ENCODE data around the gene GMEB2.

GMEB2 gene

DNA sequence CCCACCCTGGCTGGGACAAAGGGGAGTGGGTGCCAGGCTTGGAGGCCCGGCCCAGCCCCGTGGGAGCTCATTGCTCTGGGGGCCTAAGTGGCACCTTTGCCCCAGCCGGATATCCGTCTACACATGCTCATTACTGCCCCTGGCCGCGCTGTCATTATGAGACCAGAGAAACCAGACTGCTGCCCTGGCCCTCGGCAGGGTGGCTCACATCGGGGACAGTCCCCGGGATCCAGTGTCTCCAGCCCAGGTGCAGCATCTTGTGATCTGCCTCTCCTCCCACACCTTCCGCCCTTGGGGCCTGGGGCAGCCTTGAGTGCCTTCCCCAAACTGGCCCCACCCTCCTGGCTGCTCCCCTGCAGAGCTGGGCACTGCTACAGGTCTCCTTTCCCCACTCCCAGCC, 84.2 kb downstream of the GMEB2 start:
- no peak for FAIRE-seq

DNA sequence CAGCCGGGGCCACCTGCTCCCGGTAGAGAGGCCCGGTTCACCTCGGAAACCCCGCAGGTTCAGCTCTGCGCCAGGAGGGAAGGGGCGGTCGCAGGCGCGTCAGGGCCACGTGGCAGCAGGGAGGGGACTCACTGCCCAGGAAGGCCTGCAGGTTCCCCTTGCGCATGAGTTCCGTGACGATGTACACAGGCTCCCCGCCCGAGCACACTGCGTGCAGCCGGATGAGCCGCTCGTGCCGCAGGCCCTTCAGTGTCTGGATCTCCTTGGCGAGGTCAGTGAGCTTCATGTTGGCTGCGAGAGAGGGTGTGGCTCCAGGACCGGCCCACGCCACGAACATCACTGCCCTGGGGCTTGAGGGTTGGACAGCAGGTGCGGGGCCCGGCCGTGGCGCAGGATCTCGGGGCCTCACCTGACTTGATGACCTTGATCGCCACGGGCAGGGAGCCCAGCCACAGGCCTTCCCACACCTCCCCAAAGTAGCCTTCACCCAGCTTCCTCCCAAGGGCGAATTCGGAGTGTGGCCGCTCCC, 84.8 kb downstream of the GMEB2 start:
- no peak for FAIRE-seq

DNA sequence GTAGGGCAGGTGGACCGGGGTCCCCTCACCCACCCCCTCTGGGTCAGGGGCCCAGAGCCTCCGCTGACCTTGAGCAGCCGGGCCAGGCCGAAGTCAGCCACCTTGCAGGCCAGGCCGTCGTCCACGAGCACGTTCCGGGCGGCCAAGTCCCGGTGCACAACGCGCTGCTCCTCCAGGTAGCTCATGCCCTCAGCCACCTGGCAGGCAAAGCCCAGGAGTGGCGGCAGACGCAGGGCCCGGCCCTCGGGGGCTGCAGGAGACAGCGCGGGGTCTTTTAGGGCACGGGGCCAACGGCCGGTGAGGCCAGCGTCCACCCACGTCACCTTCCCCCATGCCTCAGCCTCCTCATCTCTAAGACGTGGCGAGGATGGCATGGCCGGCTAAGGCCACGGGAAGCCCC, 85.5 kb downstream of the GMEB2 start:
- FAIRE-seq, result no peak

DNA sequence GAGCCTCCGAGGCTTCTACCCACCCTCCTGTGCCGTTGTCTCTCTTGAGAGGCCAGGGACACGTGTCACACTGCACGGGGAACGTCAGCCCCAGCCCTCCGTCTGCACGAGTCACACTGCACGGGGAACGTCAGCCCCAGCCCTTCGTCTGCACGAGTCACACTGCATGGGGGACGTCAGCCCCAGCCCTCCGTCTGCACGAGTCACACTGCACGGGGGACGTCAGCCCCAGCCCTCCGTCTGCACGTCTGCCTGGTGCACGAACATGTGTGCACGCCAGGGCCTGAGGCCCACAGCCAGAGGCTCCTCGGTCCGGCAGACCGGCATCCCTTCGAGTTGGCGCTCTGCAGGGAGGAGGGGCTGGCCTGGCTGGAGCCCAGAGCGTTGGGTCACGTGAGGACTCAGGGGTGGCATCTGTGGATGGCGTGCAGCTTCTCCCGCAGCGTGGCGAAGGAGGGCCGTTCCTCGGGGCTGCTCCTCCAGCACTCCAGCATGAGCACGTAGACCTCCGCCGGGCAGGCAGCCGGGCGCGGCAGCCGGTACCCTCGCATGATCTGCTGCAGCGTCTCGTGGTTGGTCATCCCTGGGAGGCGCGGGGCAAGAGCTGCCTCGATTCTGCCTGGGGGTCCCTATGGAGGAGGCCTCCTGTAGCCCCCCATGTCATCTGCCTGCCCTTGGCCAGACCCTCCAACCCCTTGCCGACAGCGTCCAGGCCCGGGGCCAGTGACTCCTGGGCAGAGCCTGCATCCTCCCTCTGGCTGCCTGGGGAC, 86.3 kb downstream of the GMEB2 start:
- FAIRE-seq, result no peak

DNA sequence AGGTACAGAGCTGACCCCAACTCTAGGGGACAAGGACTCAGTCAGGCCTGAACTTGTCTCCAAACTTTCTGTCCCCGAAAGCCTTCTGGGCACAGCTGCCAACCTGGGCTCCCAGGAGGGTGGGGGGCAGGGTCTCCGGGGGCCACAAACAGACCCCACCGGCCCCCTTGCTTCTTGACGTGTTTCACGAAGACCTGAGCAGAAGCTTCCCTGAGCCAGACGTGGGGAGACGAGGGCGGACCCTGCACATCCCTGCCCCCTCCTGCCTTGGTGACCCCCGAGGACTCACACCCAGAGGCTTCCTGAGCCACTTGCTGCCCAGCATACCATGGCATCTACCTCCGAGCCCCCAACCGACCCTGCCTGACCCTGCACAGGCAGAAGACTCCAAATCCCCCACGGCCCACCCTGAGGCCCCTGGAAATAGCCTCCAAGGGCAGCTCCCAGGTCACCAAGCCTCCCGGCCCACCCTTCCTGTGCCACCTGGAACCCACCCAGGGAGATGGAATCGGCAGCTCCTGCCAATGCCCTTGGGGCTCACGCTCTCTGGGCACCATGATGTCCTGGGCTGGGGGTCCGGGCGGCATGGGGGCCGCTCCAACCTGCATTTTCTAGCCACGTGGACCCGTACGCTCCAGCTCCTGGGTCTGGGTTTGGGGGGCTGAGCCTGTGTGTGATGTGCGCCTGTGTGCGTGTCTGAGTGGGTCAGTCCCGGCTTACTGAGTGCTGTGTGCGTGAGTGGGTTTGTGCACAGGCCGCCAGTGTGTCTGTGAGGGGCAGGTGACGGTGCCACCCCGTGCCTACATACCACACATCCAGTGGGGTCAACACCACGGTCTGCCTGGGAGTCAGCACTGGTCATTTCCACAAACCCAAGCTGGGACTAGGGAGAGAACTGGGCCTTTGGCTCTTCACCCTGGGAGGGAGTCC, 87.2 kb downstream of the GMEB2 start:
- FAIRE-seq, result no peak

DNA sequence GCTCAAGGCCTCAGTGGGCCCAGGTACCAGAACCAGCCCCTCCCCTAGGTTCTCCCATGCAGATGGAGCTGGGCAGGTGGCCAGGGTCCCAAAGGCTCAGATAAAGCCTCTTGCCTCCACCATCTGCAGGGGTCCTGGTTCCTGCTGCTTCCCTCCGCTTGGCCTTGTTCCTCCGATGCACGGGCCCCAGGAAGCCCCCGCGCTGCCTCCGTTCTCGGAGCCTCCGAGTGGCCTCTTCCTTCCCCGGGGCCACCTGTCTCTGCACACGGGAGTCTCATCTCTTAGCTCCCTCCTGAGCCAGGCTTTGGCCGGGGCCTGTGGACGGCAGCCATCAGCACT, 87.8 kb downstream of the GMEB2 start:
- FAIRE-seq, result no peak

DNA sequence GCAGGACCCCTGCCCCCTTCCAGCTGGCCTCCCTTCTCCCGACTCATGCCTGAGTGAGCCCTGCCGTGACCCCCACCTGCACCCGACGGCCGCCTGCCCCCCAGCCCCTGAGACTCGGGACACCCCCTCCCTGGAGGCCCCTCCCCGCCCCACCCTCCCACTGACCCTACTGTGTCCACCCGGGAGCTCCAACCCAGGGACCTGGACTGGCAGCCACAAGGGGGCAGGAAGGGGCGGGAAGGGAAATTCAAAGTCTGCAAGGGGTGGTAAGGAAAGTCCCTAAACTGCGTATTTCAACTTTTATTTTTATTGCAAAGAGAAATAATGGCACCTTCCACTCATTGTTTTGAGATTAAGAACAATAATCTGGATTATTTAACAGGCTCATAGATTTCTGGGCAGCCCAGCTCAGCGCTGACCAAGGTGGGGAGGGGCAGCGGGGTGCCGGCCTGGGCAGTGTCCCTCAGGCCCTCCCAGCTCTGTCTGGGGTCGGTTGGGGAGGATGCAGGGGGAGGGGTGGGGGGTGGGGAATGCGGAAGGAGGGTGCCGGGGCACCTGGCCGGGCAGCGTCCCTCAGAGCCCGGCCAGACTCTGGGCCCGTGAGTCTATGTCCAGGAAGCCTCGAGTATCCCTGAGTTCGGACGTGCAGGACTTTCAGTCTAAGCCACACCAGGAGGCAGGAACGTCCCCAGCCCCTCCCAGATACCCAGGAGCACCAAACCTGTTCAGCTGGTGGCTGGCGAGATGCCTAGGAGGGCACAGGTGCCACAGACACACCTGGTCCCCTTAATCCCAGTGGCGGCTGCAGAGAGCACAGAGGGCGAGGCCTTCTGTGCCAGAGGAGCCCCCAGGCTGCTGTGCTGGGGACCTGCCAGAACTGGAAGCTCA, 88.5 kb downstream of the GMEB2 start:
- no peak for FAIRE-seq

All from endometrium (tissue), 2 donors.